Measurements from ENCODE around the gene GPRC5A.
A peak's percentile ranks its signal among the peaks of the same experiment; 100 is the strongest.

The GPRC5A gene

DNA sequence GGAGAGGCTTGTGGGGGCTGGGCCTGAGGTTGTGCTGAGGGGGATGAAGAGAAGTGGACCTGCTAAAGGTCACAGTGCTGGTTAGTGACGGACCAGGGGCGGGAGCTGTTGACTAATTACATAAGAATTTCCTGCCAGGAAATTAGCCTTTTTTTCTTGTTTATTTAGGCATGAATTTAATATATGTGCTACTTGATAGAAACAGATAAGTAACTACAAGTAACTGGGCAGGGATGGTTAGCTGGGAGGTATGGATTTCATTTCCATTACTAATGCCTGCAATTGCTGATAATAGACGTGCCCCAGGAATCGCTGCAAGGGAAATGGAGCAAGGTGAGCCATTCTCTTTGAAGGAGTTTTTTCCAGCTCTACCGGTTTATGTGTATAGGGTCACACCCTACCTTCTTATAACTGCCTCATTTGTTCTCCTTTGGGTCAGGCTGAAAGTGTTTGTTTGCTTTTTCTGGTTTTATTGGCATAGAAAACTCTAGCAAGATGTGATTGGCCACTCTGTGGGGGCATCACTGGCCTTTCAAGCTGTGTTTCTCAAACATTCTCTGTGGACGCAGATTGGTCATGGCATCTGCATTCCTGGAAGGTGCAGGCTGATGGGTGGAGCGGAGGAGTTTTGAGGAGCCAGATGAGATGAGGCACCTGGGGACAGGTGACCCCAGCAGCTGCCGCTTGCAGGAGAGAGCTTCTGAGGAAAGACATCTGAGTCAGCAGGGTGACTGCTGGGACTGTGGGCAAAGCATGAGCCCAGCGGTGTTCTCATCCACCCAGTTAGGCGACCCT is 19.0 kb upstream of the GPRC5A start (continued):
- TF ChIP-seq, protein P1, sequence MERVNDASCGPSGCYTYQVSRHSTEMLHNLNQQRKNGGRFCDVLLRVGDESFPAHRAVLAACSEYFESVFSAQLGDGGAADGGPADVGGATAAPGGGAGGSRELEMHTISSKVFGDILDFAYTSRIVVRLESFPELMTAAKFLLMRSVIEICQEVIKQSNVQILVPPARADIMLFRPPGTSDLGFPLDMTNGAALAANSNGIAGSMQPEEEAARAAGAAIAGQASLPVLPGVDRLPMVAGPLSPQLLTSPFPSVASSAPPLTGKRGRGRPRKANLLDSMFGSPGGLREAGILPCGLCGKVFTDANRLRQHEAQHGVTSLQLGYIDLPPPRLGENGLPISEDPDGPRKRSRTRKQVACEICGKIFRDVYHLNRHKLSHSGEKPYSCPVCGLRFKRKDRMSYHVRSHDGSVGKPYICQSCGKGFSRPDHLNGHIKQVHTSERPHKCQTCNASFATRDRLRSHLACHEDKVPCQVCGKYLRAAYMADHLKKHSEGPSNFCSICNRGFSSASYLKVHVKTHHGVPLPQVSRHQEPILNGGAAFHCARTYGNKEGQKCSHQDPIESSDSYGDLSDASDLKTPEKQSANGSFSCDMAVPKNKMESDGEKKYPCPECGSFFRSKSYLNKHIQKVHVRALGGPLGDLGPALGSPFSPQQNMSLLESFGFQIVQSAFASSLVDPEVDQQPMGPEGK (tag by site-specific recombination; IDR thresholded peaks at IDR 0.05), result no peak
- TF ChIP-seq ZNF138 (tag by site-specific recombination; IDR thresholded peaks at IDR 0.05; ENCODE audit: borderline replicate concordance) (no peak), ZNF629 (tag by site-specific recombination; IDR thresholded peaks at IDR 0.05) (peak; percentile 50; the same call in 1 of the 2 replicates), ZNF596 (tag by site-specific recombination; IDR thresholded peaks at IDR 0.05) (no peak), ZNF658 (tag by site-specific recombination; IDR thresholded peaks at IDR 0.05) (no peak), ZNF707 (tag by site-specific recombination; IDR thresholded peaks at IDR 0.05) (no peak), ZNF133 (tag by site-specific recombination; IDR thresholded peaks at IDR 0.05) (no peak), SP7 (tag by site-specific recombination; IDR thresholded peaks at IDR 0.05) (0 out of 2 replicates have a peak, but pooled peaks have one; percentile 31), OSR2 (tag by site-specific recombination; IDR thresholded peaks at IDR 0.05) (peak; percentile 74), TCF7L2 (IDR thresholded peaks at IDR 0.05; ENCODE audit: borderline replicate concordance, low read depth, low read length) (no peak), KLF7 (tag by site-specific recombination; IDR thresholded peaks at IDR 0.05; ENCODE audit: borderline replicate concordance) (peak; percentile 11; the same call in 1 of the 2 replicates)
- TF ChIP-seq, protein P2, sequence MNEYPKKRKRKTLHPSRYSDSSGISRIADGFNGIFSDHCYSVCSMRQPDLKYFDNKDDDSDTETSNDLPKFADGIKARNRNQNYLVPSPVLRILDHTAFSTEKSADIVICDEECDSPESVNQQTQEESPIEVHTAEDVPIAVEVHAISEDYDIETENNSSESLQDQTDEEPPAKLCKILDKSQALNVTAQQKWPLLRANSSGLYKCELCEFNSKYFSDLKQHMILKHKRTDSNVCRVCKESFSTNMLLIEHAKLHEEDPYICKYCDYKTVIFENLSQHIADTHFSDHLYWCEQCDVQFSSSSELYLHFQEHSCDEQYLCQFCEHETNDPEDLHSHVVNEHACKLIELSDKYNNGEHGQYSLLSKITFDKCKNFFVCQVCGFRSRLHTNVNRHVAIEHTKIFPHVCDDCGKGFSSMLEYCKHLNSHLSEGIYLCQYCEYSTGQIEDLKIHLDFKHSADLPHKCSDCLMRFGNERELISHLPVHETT (tag by site-specific recombination; IDR thresholded peaks at IDR 0.05), result 0 out of 2 replicates have a peak, but pooled peaks have one; percentile 19
- TF ChIP-seq, protein P3, sequence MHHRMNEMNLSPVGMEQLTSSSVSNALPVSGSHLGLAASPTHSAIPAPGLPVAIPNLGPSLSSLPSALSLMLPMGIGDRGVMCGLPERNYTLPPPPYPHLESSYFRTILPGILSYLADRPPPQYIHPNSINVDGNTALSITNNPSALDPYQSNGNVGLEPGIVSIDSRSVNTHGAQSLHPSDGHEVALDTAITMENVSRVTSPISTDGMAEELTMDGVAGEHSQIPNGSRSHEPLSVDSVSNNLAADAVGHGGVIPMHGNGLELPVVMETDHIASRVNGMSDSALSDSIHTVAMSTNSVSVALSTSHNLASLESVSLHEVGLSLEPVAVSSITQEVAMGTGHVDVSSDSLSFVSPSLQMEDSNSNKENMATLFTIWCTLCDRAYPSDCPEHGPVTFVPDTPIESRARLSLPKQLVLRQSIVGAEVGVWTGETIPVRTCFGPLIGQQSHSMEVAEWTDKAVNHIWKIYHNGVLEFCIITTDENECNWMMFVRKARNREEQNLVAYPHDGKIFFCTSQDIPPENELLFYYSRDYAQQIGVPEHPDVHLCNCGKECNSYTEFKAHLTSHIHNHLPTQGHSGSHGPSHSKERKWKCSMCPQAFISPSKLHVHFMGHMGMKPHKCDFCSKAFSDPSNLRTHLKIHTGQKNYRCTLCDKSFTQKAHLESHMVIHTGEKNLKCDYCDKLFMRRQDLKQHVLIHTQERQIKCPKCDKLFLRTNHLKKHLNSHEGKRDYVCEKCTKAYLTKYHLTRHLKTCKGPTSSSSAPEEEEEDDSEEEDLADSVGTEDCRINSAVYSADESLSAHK (tag by site-specific recombination; IDR thresholded peaks at IDR 0.05), result no peak
- TF ChIP-seq, protein P4, sequence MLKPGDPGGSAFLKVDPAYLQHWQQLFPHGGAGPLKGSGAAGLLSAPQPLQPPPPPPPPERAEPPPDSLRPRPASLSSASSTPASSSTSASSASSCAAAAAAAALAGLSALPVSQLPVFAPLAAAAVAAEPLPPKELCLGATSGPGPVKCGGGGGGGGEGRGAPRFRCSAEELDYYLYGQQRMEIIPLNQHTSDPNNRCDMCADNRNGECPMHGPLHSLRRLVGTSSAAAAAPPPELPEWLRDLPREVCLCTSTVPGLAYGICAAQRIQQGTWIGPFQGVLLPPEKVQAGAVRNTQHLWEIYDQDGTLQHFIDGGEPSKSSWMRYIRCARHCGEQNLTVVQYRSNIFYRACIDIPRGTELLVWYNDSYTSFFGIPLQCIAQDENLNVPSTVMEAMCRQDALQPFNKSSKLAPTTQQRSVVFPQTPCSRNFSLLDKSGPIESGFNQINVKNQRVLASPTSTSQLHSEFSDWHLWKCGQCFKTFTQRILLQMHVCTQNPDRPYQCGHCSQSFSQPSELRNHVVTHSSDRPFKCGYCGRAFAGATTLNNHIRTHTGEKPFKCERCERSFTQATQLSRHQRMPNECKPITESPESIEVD (tag by site-specific recombination; IDR thresholded peaks at IDR 0.05), result peak; percentile 48; the same call in 1 of the 2 replicates

DNA sequence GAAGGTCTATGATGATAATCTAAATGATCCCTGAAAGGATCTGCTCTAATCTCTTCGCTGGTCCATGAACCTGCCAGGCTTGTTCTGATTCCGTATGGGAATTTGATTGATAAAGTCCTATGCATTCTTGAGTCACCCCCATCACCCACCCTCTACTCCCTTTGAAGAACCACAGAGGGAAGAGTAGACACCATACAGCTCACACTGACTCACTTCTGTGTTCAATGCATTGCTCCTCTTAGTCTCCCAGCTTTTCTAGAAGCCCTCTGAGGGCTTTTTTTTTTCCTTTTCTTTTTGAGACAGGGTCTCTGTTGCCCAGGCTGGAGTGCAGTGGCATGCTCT is 18.5 kb upstream of the GPRC5A start:
- no peak for TF ChIP-seq ZNF133 (tag by site-specific recombination; IDR thresholded peaks at IDR 0.05)
- TF ChIP-seq, protein P5, sequence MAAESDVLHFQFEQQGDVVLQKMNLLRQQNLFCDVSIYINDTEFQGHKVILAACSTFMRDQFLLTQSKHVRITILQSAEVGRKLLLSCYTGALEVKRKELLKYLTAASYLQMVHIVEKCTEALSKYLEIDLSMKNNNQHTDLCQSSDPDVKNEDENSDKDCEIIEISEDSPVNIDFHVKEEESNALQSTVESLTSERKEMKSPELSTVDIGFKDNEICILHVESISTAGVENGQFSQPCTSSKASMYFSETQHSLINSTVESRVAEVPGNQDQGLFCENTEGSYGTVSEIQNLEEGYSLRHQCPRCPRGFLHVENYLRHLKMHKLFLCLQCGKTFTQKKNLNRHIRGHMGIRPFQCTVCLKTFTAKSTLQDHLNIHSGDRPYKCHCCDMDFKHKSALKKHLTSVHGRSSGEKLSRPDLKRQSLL (tag by site-specific recombination; IDR thresholded peaks at IDR 0.05), result no peak
- TF ChIP-seq ZBTB1 (tag by site-specific recombination; IDR thresholded peaks at IDR 0.05), result no peak
- TF ChIP-seq ZBTB8A (tag by site-specific recombination; IDR thresholded peaks at IDR 0.05), result no peak
- TF ChIP-seq ZNF776 (tag by site-specific recombination; IDR thresholded peaks at IDR 0.05; ENCODE audit: borderline replicate concordance), result no peak
- TF ChIP-seq, protein P6, sequence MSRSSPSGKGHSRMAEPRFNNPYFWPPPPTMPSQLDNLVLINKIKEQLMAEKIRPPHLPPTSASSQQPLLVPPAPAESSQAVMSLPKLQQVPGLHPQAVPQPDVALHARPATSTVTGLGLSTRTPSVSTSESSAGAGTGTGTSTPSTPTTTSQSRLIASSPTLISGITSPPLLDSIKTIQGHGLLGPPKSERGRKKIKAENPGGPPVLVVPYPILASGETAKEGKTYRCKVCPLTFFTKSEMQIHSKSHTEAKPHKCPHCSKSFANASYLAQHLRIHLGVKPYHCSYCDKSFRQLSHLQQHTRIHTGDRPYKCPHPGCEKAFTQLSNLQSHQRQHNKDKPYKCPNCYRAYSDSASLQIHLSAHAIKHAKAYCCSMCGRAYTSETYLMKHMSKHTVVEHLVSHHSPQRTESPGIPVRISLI (tag by site-specific recombination; IDR thresholded peaks at IDR 0.05), result no peak
- TF ChIP-seq ZXDB (tag by site-specific recombination; IDR thresholded peaks at IDR 0.05), result no peak
- no peak for TF ChIP-seq ZNF529 (tag by site-specific recombination; IDR thresholded peaks at IDR 0.05; ENCODE audit: insufficient replicate concordance)
- TF ChIP-seq, protein P7, sequence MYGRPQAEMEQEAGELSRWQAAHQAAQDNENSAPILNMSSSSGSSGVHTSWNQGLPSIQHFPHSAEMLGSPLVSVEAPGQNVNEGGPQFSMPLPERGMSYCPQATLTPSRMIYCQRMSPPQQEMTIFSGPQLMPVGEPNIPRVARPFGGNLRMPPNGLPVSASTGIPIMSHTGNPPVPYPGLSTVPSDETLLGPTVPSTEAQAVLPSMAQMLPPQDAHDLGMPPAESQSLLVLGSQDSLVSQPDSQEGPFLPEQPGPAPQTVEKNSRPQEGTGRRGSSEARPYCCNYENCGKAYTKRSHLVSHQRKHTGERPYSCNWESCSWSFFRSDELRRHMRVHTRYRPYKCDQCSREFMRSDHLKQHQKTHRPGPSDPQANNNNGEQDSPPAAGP (tag by site-specific recombination; IDR thresholded peaks at IDR 0.05), result no peak
- TF ChIP-seq HOXC10 (CRISPR knock-in tag; IDR thresholded peaks at IDR 0.05), result no peak
- Histone ChIP-seq H3K27ac (ENCODE audit: extremely low read depth, low read depth, low read length) (no peak overlapping the region), H3K9me3 (ENCODE audit: control insufficient read depth, insufficient read depth, low read depth, low read length) (no peaks in the 10 kb centered on the region), H3K4me3 (ENCODE audit: low read depth, low read length) (no peak overlapping the region), H3K4me1 (ENCODE audit: control insufficient read depth, insufficient read depth, low read length) (peaks cover 23% of the 10 kb centered on the region), H3K36me3 (ENCODE audit: control insufficient read depth in 2 of 2, insufficient read depth in 1 of 2, low read length in 2 of 2) (no peaks in the 10 kb centered on the region)
- ChIA-PET POLR2A (interaction anchor here (0.8 to 3.3 kb wide), 5 partner anchors 11 to 53 kb away, joined by 3 to 24 read pairs (median 5); partner anchors contain the start of gene GPRC5A), CTCF (interaction anchor here (0.7 to 2.3 kb wide), 4 partner anchors 14 to 85 kb away, joined by 4 to 7 read pairs (median 4); partner anchors contain the start of gene GPRC5A)

All from HEK293 (cell line).